CD4-positive, alpha-beta T cell (primary cell): Measurements from ENCODE around the gene FAM187B. TPM values are rescaled to one million over a fixed set of nuclear protein-coding genes. Genes with fewer than 3 reads are reported as not detected.

ENCODE experiments used
- ATAC-seq: fragments of 200-7000 bp; cut with Tn5 transposase; one replicate; pipeline ENCODE4 v1.10.0; 2022; ENCODE audit warnings: mild to moderate bottlenecking; ENCODE audit not compliant: poor library complexity
- CTCF ChIA-PET: fragments of 350-600 bp; sonication (Branson Sonifier 250); formaldehyde crosslinking; loops from one replicate; lab custom pipeline; 2021; ENCODE audit warnings: antibody characterized with exemption, inconsistent platforms; lab: Charles Lee
- POLR2A ChIA-PET: fragments of 350-600 bp; sonication (Branson Sonifier 250); formaldehyde crosslinking; loops from one replicate; lab custom pipeline; 2021; ENCODE audit warnings: antibody characterized with exemption, inconsistent platforms; lab: Charles Lee
- DNase-seq, 14 experiments: peaks; one replicate each; pipeline ENCODE4 v3.0.0-alpha.2; 2013 to 2020; ENCODE audit warnings: mixed read lengths in 2 of 14
- H3K27ac ChIP-seq, 2 donors: one replicate each; pipeline versions ENCODE4 v1.5.1 to v1.7.0; 2013; ENCODE audit warnings: low read length in 2 of 2, low read depth in 1 of 2, mild to moderate bottlenecking in 1 of 2
- H3K27me3 ChIP-seq, 2 experiments: 1 replicate in 1 of 2; 2 replicates in 1 of 2; pipeline versions ENCODE4 v1.6.1 to v1.7.0; 2013; ENCODE audit warnings: low read length in 2 of 2, control low read depth in 1 of 2, mild to moderate bottlenecking in 1 of 2, moderate library complexity in 1 of 2; ENCODE audit not compliant: insufficient read depth in 2 of 2, control insufficient read depth in 1 of 2
- H3K36me3 ChIP-seq: one replicate; pipeline ENCODE4 v1.6.1; 2013; ENCODE audit warnings: low read length, control low read depth; ENCODE audit not compliant: insufficient read depth
- H3K4me1 ChIP-seq: one replicate; pipeline ENCODE4 v1.6.1; 2013; ENCODE audit warnings: low read length, control low read depth; ENCODE audit not compliant: insufficient read depth
- H3K4me3 ChIP-seq: one replicate; pipeline ENCODE4 v1.5.1; 2013; ENCODE audit warnings: mild to moderate bottlenecking, low read length, moderate library complexity
- H3K9me3 ChIP-seq, 2 experiments: 1 replicate in 1 of 2; 2 replicates in 1 of 2; pipeline versions ENCODE4 v1.6.1 to v1.7.0; 2013; ENCODE audit warnings: low read length in 2 of 2, mild to moderate bottlenecking in 2 of 2, control low read depth in 1 of 2, moderate library complexity in 1 of 2; ENCODE audit not compliant: control insufficient read depth in 1 of 2, insufficient read depth in 1 of 2
- H3K27ac Mint-ChIP-seq: one replicate; pipeline ENCODE4 v1.8.0; 2020; ENCODE audit warnings: mixed read lengths
- H3K27me3 Mint-ChIP-seq: one replicate; pipeline ENCODE4 v1.8.0; 2021; ENCODE audit warnings: mixed read lengths
- H3K36me3 Mint-ChIP-seq: one replicate; pipeline ENCODE4 v1.8.0; 2021; ENCODE audit warnings: low read depth, mixed read lengths
- H3K4me1 Mint-ChIP-seq: one replicate; pipeline ENCODE4 v1.8.0; 2021; ENCODE audit warnings: low read depth, mixed read lengths
- H3K4me3 Mint-ChIP-seq: one replicate; pipeline ENCODE4 v1.8.0; 2020; ENCODE audit warnings: mild to moderate bottlenecking, mixed read lengths
- H3K9me3 Mint-ChIP-seq: one replicate; pipeline ENCODE4 v1.8.0; 2020; ENCODE audit warnings: mixed read lengths
- CTCF ChIP-seq: fragments of 200-600 bp; IDR thresholded peaks from one replicate; pipeline ENCODE4 v1.8.0; 2022; ENCODE audit warnings: antibody characterized with exemption, mild to moderate bottlenecking
- intact Hi-C, 2 experiments: fragments of 100-400 bp; cut with DNase I in 1 of 2; cut with micrococcal nuclease in 1 of 2; formaldehyde crosslinking; loops; one replicate each; pipeline versions ENCODE4 v1.15.1 to v1.9.0; 2023 to 2025; cut with DNase I, micrococcal nuclease
- total RNA-seq, 174 experiments: library from RNA in 2 of 174; stranded (reverse) in 2 of 174; gene quantifications; one replicate each; pipeline ENCODE4 v1.2.3 and lab custom pipeline; 2021 to 2026

FAM187B gene
- total RNA-seq, 2 experiments from 2014 or later: not detected

- H3K36me3 Mint-ChIP-seq: no peaks in the 10 kb centered on the region
- Histone ChIP-seq H3K27me3 (no peaks in the 10 kb centered on the region), H3K9me3 (no peaks in the 10 kb centered on the region), H3K4me1 (peaks cover 10% of the 10 kb centered on the region), H3K4me3 (no peak overlapping the region), H3K36me3 (no peaks in the 10 kb centered on the region), H3K27ac (no peak overlapping the region)
- intact Hi-C loops: no loop called here
- peaks cover 29% of the 10 kb centered on the region for H3K4me1 Mint-ChIP-seq
- no peak overlapping the region for H3K4me3 Mint-ChIP-seq
- POLR2A ChIA-PET: no interaction called here
- DNase-seq (no peak), ATAC-seq (no peak)
- H3K27me3 Mint-ChIP-seq: no peaks in the 10 kb centered on the region
- H3K9me3 Mint-ChIP-seq: no peaks in the 10 kb centered on the region
- no peak for TF ChIP-seq CTCF
- CTCF ChIA-PET: interaction anchor here (1.7 kb wide), 1 partner anchor 16 kb away, joined by 3 read pairs; no protein-coding TSS in a partner anchor
- no peak overlapping the region for H3K27ac Mint-ChIP-seq
Observed at GRCh38 chr19:35195830-35196229, 32.7 kb downstream of the FAM187B start.

- ChIA-PET CTCF (interaction anchor here (0.8 to 1.7 kb wide), 2 partner anchors 18 to 43 kb away, joined by 3 read pairs; no protein-coding TSS in a partner anchor), POLR2A (interaction anchor here (0.7 to 2.4 kb wide), 7 partner anchors 12 to 76 kb away, joined by 3 to 12 read pairs (median 4); partner anchors contain the start of gene USF2)
- Histone ChIP-seq H3K27ac (no peak overlapping the region), H3K9me3 (no peaks in the 10 kb centered on the region), H3K27me3 (no peaks in the 10 kb centered on the region), H3K36me3 (no peaks in the 10 kb centered on the region), H3K4me3 (no peak overlapping the region), H3K4me1 (peaks cover 5% of the 10 kb centered on the region)
- Mint-ChIP-seq H3K36me3 (no peaks in the 10 kb centered on the region), H3K27ac (no peak overlapping the region), H3K4me3 (no peak overlapping the region), H3K27me3 (no peaks in the 10 kb centered on the region), H3K9me3 (no peaks in the 10 kb centered on the region), H3K4me1 (peaks cover 18% of the 10 kb centered on the region)
- peak; percentile 27 for TF ChIP-seq CTCF
- DNase-seq (no peak), ATAC-seq (no peak)
- intact Hi-C loops: loop anchor here in 1 of 2 experiments (5.0 kb wide), 1 partner anchor 43 kb away; no protein-coding TSS in a partner anchor
Observed at GRCh38 chr19:35194012-35194984, 34.2 kb downstream of the FAM187B start.

GRCh38 chr19:35184884-35185283 lies 43.7 kb downstream of the FAM187B start:
- no peak overlapping the region for H3K4me3 Mint-ChIP-seq

More at GRCh38 chr19:35184884-35185283, 43.7 kb downstream of the FAM187B start:
- H3K4me1 ChIP-seq: peaks cover 7% of the 10 kb centered on the region
- H3K27ac ChIP-seq: no peak overlapping the region
- intact Hi-C loops: no loop called here
- no peaks in the 10 kb centered on the region for H3K27me3 Mint-ChIP-seq
- ChIA-PET CTCF (no interaction called here), POLR2A (no interaction called here)
- no peaks in the 10 kb centered on the region for H3K36me3 Mint-ChIP-seq
- TF ChIP-seq CTCF: no peak
- no peak overlapping the region for H3K27ac Mint-ChIP-seq
- H3K9me3 Mint-ChIP-seq: no peaks in the 10 kb centered on the region
- H3K9me3 ChIP-seq: no peaks in the 10 kb centered on the region
- no peaks in the 10 kb centered on the region for H3K27me3 ChIP-seq
- H3K4me3 ChIP-seq: no peak overlapping the region
- ATAC-seq: no peak
- DNase-seq: no peak
- peaks cover 24% of the 10 kb centered on the region for H3K4me1 Mint-ChIP-seq
- no peaks in the 10 kb centered on the region for H3K36me3 ChIP-seq
